ENCODE results near the gene CUX1.

- TF ChIP-seq EZH2 (optimal IDR thresholded peaks at IDR 0.05; ENCODE audit: low read depth, low read length) (no peak), CTCF (IDR thresholded peaks at IDR 0.05; ENCODE audit: low read length) (no peak)
Measured at GRCh38 chr7:102266541-102266940, 449.1 kb downstream of the CUX1 start.

Measured in MM.1S (cell line).